ENCODE data around the gene TOR1B.

The TOR1B gene

DNA sequence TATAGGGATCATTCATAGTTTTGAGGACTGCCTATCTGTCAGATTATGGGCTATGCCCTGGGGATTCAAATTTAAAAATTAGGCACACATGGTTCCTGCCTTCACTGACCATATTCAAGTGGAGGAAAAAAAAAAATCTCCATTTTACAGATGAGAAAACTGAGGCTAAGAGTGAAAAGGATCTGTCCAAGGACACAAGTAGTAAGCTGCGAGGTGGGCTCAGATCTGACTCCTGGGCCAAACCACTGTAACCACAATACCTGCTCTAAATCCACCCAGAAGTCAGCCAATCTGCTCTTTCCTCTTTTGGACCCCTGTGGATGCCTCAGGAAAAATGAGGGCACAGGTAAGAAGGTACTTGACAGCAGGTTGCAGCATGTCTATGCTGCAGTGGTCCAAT is 23.8 kb downstream of the TOR1B start:
- Histone ChIP-seq H3K4me1 (ENCODE audit: low read depth, poor library complexity, severe bottlenecking) (peaks cover 3% of the 10 kb centered on the region), H4K20me1 (ENCODE audit: insufficient read depth) (no peaks in the 10 kb centered on the region), H3K27ac (no peak overlapping the region), H3K79me2 (ENCODE audit: insufficient read depth, low read depth) (peaks cover 10% of the 10 kb centered on the region), H3K27me3 (ENCODE audit: insufficient read depth, low read depth) (no peaks in the 10 kb centered on the region), H2AFZ (ENCODE audit: low read depth) (no peak overlapping the region), H3K36me3 (ENCODE audit: insufficient read depth) (no peaks in the 10 kb centered on the region), H3K4me3 (IDR thresholded peaks at IDR 0.05; ENCODE audit: insufficient read depth, low read depth, low read length) (no peak overlapping the region), H3K4me2 (no peak overlapping the region), H3K9ac (no peak overlapping the region)
- TF ChIP-seq, protein P1, sequence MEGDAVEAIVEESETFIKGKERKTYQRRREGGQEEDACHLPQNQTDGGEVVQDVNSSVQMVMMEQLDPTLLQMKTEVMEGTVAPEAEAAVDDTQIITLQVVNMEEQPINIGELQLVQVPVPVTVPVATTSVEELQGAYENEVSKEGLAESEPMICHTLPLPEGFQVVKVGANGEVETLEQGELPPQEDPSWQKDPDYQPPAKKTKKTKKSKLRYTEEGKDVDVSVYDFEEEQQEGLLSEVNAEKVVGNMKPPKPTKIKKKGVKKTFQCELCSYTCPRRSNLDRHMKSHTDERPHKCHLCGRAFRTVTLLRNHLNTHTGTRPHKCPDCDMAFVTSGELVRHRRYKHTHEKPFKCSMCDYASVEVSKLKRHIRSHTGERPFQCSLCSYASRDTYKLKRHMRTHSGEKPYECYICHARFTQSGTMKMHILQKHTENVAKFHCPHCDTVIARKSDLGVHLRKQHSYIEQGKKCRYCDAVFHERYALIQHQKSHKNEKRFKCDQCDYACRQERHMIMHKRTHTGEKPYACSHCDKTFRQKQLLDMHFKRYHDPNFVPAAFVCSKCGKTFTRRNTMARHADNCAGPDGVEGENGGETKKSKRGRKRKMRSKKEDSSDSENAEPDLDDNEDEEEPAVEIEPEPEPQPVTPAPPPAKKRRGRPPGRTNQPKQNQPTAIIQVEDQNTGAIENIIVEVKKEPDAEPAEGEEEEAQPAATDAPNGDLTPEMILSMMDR (conservative IDR thresholded peaks at IDR 0.05; ENCODE audit: low read depth, low read length), result no peak

DNA sequence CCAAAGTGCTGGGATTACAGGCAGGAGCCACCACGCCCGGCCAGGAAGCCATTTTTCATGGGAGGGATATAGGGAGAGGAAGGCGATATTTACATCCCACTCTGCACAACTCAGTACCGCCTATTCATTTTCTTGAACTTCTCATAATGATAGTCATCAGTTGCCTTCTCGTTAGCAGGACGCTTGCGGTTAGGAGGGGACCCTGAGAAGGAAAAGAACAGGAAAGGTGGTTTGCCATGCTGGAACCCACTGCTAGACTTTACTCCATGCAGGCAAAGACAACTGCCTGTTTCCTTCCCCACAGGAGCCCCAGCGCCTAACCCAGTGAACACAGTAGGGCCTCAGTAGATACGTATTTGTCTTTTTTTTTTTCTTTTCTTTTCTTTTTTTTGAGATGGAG is 25.1 kb downstream of the TOR1B start:
- no peaks in the 10 kb centered on the region; the same call in 1 of the 2 replicates for H3K36me3 ChIP-seq (ENCODE audit: insufficient read depth)
- no peaks in the 10 kb centered on the region for H3K4me1 ChIP-seq (ENCODE audit: low read depth, poor library complexity, severe bottlenecking)
- no peak overlapping the region for H3K9ac ChIP-seq
- H2AFZ ChIP-seq (ENCODE audit: low read depth), result no peak overlapping the region
- no peak overlapping the region for H3K4me3 ChIP-seq (IDR thresholded peaks at IDR 0.05; ENCODE audit: insufficient read depth, low read depth, low read length)
- no peak overlapping the region for H3K27ac ChIP-seq
- no peak overlapping the region for H3K4me2 ChIP-seq
- H4K20me1 ChIP-seq (ENCODE audit: insufficient read depth), result no peaks in the 10 kb centered on the region
- TF ChIP-seq, protein P1 (conservative IDR thresholded peaks at IDR 0.05; ENCODE audit: low read depth, low read length), result no peak
- H3K27me3 ChIP-seq (ENCODE audit: insufficient read depth, low read depth), result no peaks in the 10 kb centered on the region
- peaks cover 2% of the 10 kb centered on the region; the same call in 1 of the 2 replicates for H3K79me2 ChIP-seq (ENCODE audit: insufficient read depth, low read depth)

DNA sequence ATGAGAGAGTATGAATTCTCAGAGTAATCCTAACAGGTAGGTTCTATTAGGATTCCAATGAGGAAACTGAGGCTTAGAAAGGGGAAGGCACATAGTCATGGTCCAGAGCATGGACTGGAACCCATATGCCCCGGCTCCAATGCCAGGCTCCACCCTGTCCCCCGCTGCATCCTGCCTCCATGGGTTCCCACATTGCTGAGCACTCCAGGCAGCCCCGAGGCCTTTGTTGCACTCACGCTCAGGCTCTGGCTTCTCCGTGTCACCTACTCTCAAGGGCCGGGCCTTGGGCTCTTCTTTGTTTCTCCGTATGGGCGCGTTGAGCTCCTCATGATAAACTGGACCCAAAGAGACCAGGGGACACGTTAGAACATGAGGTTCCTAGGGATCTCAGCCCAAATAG is 26.0 kb downstream of the TOR1B start:
- Histone ChIP-seq H3K9ac (no peak overlapping the region), H3K79me2 (ENCODE audit: insufficient read depth, low read depth) (peaks cover 10% of the 10 kb centered on the region; the same call in 1 of the 2 replicates), H4K20me1 (ENCODE audit: insufficient read depth) (no peaks in the 10 kb centered on the region), H3K4me2 (no peak overlapping the region), H3K36me3 (ENCODE audit: insufficient read depth) (no peaks in the 10 kb centered on the region; the same call in 1 of the 2 replicates), H3K27ac (no peak overlapping the region), H2AFZ (ENCODE audit: low read depth) (no peak overlapping the region), H3K27me3 (ENCODE audit: insufficient read depth, low read depth) (no peaks in the 10 kb centered on the region), H3K4me1 (ENCODE audit: low read depth, poor library complexity, severe bottlenecking) (peaks cover 2% of the 10 kb centered on the region), H3K4me3 (IDR thresholded peaks at IDR 0.05; ENCODE audit: insufficient read depth, low read depth, low read length) (no peak overlapping the region)
- TF ChIP-seq, protein P1 (conservative IDR thresholded peaks at IDR 0.05; ENCODE audit: low read depth, low read length), result no peak

DNA sequence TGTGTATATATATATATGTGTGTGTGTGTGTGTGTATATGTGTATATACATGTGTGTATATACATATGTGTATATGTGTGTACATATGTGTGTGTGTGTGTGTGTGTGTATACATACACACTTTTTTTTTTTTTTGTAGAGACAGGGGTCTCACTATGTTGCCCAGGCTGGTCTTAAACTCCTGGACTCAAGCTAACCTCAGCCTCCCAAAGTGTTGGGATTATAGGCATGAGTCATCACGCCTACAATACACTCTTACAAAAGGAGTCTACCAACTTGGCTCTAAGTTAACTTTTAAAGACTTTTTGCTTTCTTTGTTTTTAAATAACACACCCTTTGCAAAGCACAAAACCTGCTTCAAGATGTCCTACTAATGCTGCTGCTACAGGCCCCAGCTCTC is 30.0 kb downstream of the TOR1B start:
- Histone ChIP-seq H3K27me3 (ENCODE audit: insufficient read depth, low read depth) (no peaks in the 10 kb centered on the region), H3K4me1 (ENCODE audit: low read depth, poor library complexity, severe bottlenecking) (peaks cover 12% of the 10 kb centered on the region), H2AFZ (ENCODE audit: low read depth) (no peak overlapping the region), H3K9ac (no peak overlapping the region), H3K4me2 (no peak overlapping the region), H3K4me3 (IDR thresholded peaks at IDR 0.05; ENCODE audit: insufficient read depth, low read depth, low read length) (no peak overlapping the region), H3K36me3 (ENCODE audit: insufficient read depth) (no peaks in the 10 kb centered on the region; the same call in 1 of the 2 replicates), H3K27ac (no peak overlapping the region), H4K20me1 (ENCODE audit: insufficient read depth) (no peaks in the 10 kb centered on the region), H3K79me2 (ENCODE audit: insufficient read depth, low read depth) (peaks cover 20% of the 10 kb centered on the region; the same call in 1 of the 2 replicates)
- TF ChIP-seq, protein P1 (conservative IDR thresholded peaks at IDR 0.05; ENCODE audit: low read depth, low read length), result no peak

Measured in KMS-11 (cell line).